Breast epithelium (tissue), 4 donors: Measurements from ENCODE around the gene COL5A1. TPM values are rescaled to one million over a fixed set of nuclear protein-coding genes. Genes with fewer than 3 reads are reported as not detected.

Experiments
- DNase-seq, 2 donors: peaks; one replicate each; pipeline ENCODE4 v3.0.0-alpha.2; 2019; ENCODE audit warnings: low spot score in 2 of 2
- H3K27ac ChIP-seq, 2 donors: fragments of 200-600 bp; sonication (generic) in 1 of 2; one replicate each; pipeline ENCODE4 v1.5.1; 2016 to 2019; ENCODE audit warnings: mild to moderate bottlenecking in 1 of 2
- H3K27me3 ChIP-seq, 2 donors: fragments of 200-600 bp; sonication (generic) in 1 of 2; one replicate each; pipeline versions ENCODE4 v1.5.1 to v1.6.0; 2017 to 2019; ENCODE audit warnings: control low read depth in 1 of 2, mild to moderate bottlenecking in 1 of 2
- H3K36me3 ChIP-seq: fragments of 200-600 bp; one replicate; pipeline ENCODE4 v1.5.1; 2019
- H3K4me1 ChIP-seq, 2 donors: fragments of 200-600 bp; sonication (generic); one replicate each; pipeline ENCODE4 v1.5.1; 2016 to 2019; ENCODE audit warnings: control low read depth in 1 of 2
- H3K4me3 ChIP-seq, 3 donors: fragments of 200-600 bp; sonication (generic); 1 replicate in 2 of 3; 2 replicates in 1 of 3; pipeline ENCODE4 v1.5.1; 2016 to 2019; ENCODE audit warnings: mild to moderate bottlenecking in 3 of 3, moderate library complexity in 2 of 3
- H3K9me3 ChIP-seq, 2 donors: fragments of 200-600 bp; sonication (generic) in 1 of 2; one replicate each; pipeline ENCODE4 v1.5.1; 2016 to 2019; ENCODE audit warnings: control low read depth in 1 of 2
- CTCF ChIP-seq, 3 donors: fragments of 450-650 bp; IDR thresholded peaks; one replicate each; pipeline ENCODE4 v1.5.1; 2016 to 2017; ENCODE audit warnings: antibody characterized with exemption in 3 of 3, mild to moderate bottlenecking in 3 of 3, moderate library complexity in 3 of 3
- POLR2A ChIP-seq: fragments of 450-650 bp; IDR thresholded peaks from one replicate; pipeline ENCODE4 v1.6.1; 2016; ENCODE audit warnings: antibody characterized with exemption, mild to moderate bottlenecking, moderate library complexity
- POLR2AphosphoS5 ChIP-seq, 3 donors: sonication (generic); formaldehyde crosslinking; IDR thresholded peaks; one replicate each; pipeline ENCODE4 v1.6.1; 2017; ENCODE audit warnings: antibody characterized with exemption in 3 of 3
- intact Hi-C: fragments of 100-400 bp; cut with DNase I; formaldehyde crosslinking; loops from one replicate; pipeline ENCODE4 v1.15.1; 2023; ENCODE audit warnings: low total_unique reads
- total RNA-seq, 3 donors: library from RNA; depleted of rRNA; stranded (reverse); fragments of >200 nt; gene quantifications; one replicate each; pipeline ENCODE4 v1.1.0, GENCODE V29; 2016

COL5A1 gene
- total RNA-seq, 3 donors from 2014 or later, result 12.1 to 17.0 (median 15.4) TPM

DNA sequence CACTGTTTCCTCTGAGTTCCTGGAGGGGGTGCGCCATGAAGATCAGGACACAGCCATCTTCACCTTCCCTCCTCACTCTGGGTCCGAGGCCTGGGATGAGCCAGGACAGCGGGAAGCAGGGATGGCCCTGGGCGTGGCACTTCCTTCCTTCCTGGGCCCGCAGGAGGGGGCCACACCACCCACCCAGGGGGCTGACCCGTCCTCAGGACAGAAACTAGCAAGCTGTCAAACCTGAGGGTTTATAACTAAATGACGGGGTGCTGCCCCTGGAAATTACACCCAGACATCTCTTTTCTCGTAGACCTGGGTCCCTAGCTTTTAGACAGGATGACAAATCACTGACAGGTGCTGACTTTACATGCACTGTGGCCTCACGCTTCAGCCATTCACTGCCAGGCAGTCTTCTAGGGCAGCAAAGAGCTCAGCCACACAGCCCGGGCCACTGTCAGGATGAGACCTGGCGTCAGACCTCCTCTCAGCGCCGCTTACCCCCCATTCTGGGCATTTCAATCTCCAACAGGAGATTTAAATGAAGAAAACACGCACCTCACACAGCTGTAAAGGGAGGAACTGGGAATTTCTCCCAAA is 247.1 kb downstream of the COL5A1 start:
- H3K4me1 ChIP-seq, result no peaks in the 10 kb centered on the region
- H3K9me3 ChIP-seq, result no peaks in the 10 kb centered on the region
- no peaks in the 10 kb centered on the region for H3K36me3 ChIP-seq
- intact Hi-C loops, result no loop called here
- TF ChIP-seq POLR2A, result no peak
- TF ChIP-seq POLR2AphosphoS5 (IDR thresholded peaks at IDR 0.05), result no peak
- TF ChIP-seq CTCF (IDR thresholded peaks at IDR 0.05), result no peak
- no peaks in the 10 kb centered on the region for H3K27me3 ChIP-seq
- DNase-seq, result no peak
- no peak overlapping the region for H3K27ac ChIP-seq
- no peak overlapping the region for H3K4me3 ChIP-seq

DNA sequence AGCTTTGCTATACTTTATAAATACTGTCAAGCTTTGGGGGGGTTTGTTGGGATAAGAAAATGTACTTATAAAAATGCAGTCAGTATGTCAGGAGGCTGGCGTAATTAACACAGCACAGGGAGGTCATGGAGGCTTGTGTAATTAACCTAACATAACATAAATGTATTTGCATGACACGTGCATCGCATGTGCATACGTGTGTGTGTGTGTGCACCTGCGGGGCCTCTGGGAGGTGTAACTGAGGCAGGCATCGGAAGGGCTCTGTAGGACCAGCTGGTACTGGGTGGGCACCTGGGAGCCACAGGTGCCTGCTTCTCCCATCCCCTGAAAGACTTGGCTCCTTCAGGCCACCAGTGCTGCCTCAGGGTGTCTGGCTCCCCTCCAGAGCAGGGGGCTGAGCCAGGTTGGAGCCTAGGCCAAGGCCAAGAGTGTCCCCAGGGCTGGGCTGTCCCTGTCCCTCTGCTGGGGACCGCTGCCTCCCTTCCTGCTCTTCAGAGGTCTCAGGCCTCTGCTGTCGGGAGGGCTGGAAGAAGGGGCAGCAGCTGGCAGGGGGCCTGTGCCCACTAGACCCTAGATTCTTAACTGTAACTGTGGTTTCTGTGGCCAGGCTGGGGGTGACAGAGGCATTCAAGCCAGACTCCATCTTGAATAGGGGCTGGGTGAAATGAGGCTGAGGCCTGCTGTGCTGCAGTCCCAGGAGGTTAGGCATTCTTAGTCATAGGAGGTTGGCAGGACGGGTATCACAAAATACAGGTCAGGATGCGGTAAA is 248.0 kb downstream of the COL5A1 start:
- no peak for DNase-seq
- peaks cover 3 to 5% of the 10 kb centered on the region in 2 donors for H3K9me3 ChIP-seq
- no peak overlapping the region for H3K27ac ChIP-seq
- no peaks in the 10 kb centered on the region for H3K36me3 ChIP-seq
- no peak for TF ChIP-seq CTCF (IDR thresholded peaks at IDR 0.05)
- TF ChIP-seq POLR2A, result no peak
- no peak for TF ChIP-seq POLR2AphosphoS5 (IDR thresholded peaks at IDR 0.05)
- intact Hi-C loops, result no loop called here
- H3K27me3 ChIP-seq, result no peaks in the 10 kb centered on the region
- no peaks in the 10 kb centered on the region for H3K4me1 ChIP-seq
- H3K4me3 ChIP-seq, result no peak overlapping the region

GRCh38 chr9:134890155-134890495 is 248.5 kb downstream of the COL5A1 start:
- no peak for DNase-seq
- no peaks in the 10 kb centered on the region for H3K27me3 ChIP-seq
- H3K9me3 ChIP-seq, result peaks cover 8 to 10% of the 10 kb centered on the region in 2 donors
- H3K27ac ChIP-seq, result no peak overlapping the region
- H3K36me3 ChIP-seq, result no peaks in the 10 kb centered on the region
- intact Hi-C loops, result no loop called here
- H3K4me3 ChIP-seq, result no peak overlapping the region
- H3K4me1 ChIP-seq, result no peaks in the 10 kb centered on the region
- TF ChIP-seq POLR2AphosphoS5 (IDR thresholded peaks at IDR 0.05) (no peak), CTCF (IDR thresholded peaks at IDR 0.05) (no peak), POLR2A (no peak)

- no peak for DNase-seq
These were observed 249.4 kb downstream of the COL5A1 start for GRCh38 chr9:134891053-134891452.

More at GRCh38 chr9:134891053-134891452, 249.4 kb downstream of the COL5A1 start:
- peaks cover 8 to 10% of the 10 kb centered on the region in 2 donors for H3K9me3 ChIP-seq
- H3K4me1 ChIP-seq, result peaks cover 0 to 5% of the 10 kb centered on the region in 2 donors
- H3K36me3 ChIP-seq, result no peaks in the 10 kb centered on the region
- intact Hi-C loops, result no loop called here
- no peak for TF ChIP-seq CTCF (IDR thresholded peaks at IDR 0.05)
- TF ChIP-seq POLR2A, result no peak
- TF ChIP-seq POLR2AphosphoS5 (IDR thresholded peaks at IDR 0.05), result no peak
- no peaks in the 10 kb centered on the region for H3K27me3 ChIP-seq
- H3K4me3 ChIP-seq, result no peak overlapping the region
- H3K27ac ChIP-seq, result no peak overlapping the region
